Cardiac fibroblast (primary cell): Measurements from ENCODE around the gene MED12L.

Source experiments
- DNase-seq, 2 donors: peaks; one replicate each; pipeline versions ENCODE4 v3.0.0 to v3.0.0-alpha.2; 2010; ENCODE audit warnings: low read depth in 2 of 2
- H3K4me3 ChIP-seq, 2 donors: replicated peaks in 1 of 2; 1 replicate in 1 of 2; 2 replicates in 1 of 2; pipeline ENCODE4 v1.5.1; 2011; ENCODE audit warnings: low read depth in 2 of 2, low read length in 2 of 2, mild to moderate bottlenecking in 2 of 2, moderate library complexity in 1 of 2
- CTCF ChIP-seq: IDR thresholded peaks from one replicate; pipeline ENCODE4 v1.5.1; 2011; ENCODE audit warnings: low read depth, mild to moderate bottlenecking, low read length, inconsistent platforms

MED12L gene

GRCh38 chr3:151330379-151330778 is 244.9 kb downstream of the MED12L start:
- no peak overlapping the region for H3K4me3 ChIP-seq
- TF ChIP-seq CTCF: no peak
- no peak for DNase-seq

GRCh38 chr3:151330899-151331298 is 245.4 kb downstream of the MED12L start:
- no peak for TF ChIP-seq CTCF
- H3K4me3 ChIP-seq: no peak overlapping the region
- DNase-seq: peak in 1 of 2 donors; percentile 51

GRCh38 chr3:151331696-151332095 is 246.2 kb downstream of the MED12L start:
- TF ChIP-seq CTCF: no peak
- no peak for DNase-seq
- H3K4me3 ChIP-seq: no peak overlapping the region

GRCh38 chr3:151345859-151346258 is 260.4 kb downstream of the MED12L start:
- DNase-seq: peak; percentile 69 to 70
- TF ChIP-seq CTCF: no peak
- H3K4me3 ChIP-seq: no peak overlapping the region

DNA sequence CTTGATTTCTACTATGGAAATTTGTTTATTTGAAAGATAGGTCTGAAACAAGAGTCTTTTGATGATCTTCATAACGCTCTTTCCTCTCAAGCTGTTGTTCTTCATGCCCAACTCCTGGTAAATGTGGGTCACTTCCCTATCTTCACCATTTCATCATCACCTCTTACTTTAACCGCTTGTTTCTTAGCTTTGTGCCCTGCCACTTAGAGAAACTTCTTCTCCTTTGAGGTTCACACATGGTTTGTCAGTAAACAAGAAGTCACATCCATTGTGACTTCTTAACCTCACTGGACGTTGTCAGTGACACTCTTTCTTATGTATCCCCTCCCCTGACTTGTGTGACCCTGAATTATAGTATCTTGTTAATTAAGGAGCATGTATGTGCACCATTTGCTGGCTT is 260.8 kb downstream of the MED12L start:
- no peak overlapping the region for H3K4me3 ChIP-seq
- no peak for DNase-seq
- TF ChIP-seq CTCF: no peak

DNA sequence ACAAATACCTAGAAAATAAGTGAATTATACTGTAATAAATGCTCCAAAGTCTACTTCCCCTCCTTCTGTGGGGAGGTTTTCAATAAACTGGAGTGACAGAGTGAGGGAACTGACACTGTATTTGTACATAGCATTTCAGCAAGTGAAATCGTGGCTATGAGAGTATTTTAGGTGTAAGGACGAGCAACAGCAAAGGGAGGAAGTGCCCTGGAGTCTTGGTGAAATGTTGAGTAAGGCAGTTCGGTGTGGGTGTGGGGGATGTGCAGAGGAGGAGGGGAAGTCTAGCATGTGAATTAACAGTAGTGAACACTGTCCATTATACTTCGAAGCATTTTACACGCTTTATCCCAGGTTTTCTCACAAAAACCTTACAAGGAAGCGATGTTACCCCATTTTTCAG is 262.0 kb downstream of the MED12L start:
- TF ChIP-seq CTCF: no peak
- no peak overlapping the region for H3K4me3 ChIP-seq
- no peak for DNase-seq

- no peak for TF ChIP-seq CTCF
- H3K4me3 ChIP-seq: no peak overlapping the region
- no peak for DNase-seq
These were observed 265.2 kb downstream of the MED12L start for GRCh38 chr3:151350656-151351055.
